GM12873 (cell line): ENCODE data around the gene DISP3.

Source experiments
- TF ChIP-seq, protein P1 (sequence below): IDR thresholded peaks from 2 replicates; pipeline ENCODE4 v1.5.1; 2012; ENCODE audit warnings: low read depth, mild to moderate bottlenecking, moderate library complexity, low read length, control low read depth; ENCODE audit not compliant: insufficient read depth; ENCODE audit errors: missing control alignments

The DISP3 gene

DNA sequence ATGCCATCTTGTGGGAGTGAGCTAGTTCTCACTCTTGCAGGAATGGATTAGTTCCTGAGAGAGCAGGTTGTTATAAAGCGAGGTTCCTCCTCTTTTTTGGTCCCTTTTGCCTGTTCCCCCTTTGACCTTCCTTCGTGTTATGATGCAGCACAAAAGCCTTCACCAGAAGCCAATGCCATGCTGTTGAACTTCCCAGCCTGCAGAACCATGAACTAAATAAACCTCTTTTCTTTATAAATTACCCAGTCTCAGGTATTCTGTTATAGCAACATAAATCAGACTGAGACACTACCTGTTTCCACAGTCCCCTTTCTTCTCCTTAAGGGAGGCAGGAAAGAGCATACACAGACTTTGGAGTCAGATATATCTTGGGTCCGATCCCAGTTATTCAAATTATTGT lies 25.6 kb downstream of the DISP3 start:
- TF ChIP-seq, protein P1, sequence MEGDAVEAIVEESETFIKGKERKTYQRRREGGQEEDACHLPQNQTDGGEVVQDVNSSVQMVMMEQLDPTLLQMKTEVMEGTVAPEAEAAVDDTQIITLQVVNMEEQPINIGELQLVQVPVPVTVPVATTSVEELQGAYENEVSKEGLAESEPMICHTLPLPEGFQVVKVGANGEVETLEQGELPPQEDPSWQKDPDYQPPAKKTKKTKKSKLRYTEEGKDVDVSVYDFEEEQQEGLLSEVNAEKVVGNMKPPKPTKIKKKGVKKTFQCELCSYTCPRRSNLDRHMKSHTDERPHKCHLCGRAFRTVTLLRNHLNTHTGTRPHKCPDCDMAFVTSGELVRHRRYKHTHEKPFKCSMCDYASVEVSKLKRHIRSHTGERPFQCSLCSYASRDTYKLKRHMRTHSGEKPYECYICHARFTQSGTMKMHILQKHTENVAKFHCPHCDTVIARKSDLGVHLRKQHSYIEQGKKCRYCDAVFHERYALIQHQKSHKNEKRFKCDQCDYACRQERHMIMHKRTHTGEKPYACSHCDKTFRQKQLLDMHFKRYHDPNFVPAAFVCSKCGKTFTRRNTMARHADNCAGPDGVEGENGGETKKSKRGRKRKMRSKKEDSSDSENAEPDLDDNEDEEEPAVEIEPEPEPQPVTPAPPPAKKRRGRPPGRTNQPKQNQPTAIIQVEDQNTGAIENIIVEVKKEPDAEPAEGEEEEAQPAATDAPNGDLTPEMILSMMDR = no peak

DNA sequence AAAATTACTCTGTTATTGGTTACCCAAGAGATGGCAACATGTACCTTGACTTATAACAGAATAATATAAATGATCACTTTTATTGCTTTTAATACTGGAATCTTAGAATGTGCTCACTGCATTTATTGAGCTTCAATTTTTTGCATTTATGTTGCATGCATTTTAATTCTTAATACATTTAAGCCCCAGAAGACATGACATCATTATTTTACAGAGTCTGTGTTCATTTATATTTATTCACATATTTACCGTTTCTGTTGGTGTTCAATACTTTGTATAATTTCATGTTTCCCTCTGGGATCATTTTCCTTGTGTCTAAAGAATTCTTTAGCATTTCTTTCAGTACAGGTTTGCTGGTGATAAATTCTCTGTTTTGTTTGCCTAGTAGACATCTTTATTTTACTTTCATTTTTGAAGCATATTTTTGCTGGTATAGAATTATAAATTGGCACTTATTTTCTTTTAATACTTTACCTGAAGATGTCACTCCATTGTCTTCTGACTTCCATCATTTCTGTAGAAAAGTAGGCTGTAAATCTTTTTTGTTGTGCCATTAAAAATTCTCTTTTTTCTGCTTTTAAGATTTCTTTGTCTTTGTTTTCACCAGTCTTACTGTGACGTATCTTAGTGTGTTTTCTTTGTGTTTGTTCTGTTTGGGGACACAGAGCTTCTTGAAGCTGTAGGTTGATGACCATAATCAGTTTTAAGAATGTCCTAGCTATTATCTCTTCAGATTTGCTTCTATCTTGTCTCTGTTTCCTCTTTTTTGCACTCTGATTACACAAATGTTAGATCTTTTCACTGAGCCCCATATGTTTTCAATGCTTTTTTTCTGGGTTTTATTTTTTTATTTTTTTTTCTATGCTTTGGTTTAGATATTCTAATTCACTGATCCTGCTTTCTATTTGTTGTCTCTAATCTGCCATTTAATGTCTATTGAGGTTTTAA lies 26.9 kb downstream of the DISP3 start:
- TF ChIP-seq, protein P1 = no peak

DNA sequence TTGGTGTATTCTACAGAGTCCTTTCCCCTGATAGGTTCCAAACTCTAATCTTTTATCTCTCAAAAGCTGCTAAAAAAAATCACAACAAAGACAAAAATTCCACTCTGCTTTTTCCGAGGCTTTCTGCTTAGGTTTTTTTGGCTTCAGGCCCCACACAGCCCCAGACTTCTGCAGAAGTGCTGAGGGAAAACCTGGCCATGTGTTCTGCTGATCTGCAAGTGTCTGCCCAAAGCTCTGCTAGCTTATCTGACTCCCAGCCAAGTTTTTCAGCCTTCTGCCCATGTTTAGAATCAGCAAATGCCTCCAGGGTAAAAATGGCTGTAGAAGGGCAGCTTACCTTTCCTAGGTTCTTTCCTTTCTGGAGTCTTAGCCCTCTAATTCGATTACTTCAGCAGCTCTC lies 28.4 kb downstream of the DISP3 start:
- TF ChIP-seq, protein P1 = no peak

DNA sequence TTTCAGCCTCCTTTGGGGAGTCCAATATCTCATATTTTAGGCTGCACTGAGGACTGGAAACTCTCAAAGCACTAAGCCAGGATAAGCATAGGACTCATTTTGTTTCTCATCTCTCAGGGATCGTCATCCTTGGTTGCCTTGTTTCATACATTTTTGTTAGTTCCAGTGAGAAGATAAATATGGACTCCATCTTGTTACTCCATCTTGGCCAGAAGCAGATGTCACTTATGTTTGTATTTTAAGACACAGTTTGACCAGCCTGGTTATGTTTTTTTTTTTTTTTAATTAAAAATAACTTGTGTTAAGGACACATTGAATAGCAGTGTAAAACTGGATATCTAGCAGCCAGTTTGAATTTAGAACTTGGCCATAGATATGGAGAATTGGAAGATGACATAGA lies 34.7 kb downstream of the DISP3 start:
- TF ChIP-seq, protein P1 = no peak

DNA sequence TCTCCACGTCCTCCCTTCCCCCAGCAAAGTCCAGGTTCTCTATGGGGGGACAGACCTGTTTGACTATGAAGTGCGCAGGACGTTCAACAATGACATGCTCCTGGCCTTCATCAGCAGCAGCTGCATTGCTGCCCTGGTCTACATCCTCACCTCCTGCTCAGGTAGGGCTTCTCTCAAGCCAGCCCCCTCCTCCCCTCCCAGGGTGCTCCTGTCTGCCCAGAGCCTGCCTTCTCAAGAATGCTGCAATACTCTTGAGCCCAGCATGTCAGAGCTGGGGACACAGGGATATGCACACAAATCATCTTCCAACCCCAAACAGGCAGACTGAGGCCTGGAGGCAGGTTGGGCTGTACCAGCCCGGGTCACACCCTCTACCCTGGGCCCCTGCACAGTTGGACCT lies 35.4 kb downstream of the DISP3 start:
- TF ChIP-seq, protein P1 = no peak

DNA sequence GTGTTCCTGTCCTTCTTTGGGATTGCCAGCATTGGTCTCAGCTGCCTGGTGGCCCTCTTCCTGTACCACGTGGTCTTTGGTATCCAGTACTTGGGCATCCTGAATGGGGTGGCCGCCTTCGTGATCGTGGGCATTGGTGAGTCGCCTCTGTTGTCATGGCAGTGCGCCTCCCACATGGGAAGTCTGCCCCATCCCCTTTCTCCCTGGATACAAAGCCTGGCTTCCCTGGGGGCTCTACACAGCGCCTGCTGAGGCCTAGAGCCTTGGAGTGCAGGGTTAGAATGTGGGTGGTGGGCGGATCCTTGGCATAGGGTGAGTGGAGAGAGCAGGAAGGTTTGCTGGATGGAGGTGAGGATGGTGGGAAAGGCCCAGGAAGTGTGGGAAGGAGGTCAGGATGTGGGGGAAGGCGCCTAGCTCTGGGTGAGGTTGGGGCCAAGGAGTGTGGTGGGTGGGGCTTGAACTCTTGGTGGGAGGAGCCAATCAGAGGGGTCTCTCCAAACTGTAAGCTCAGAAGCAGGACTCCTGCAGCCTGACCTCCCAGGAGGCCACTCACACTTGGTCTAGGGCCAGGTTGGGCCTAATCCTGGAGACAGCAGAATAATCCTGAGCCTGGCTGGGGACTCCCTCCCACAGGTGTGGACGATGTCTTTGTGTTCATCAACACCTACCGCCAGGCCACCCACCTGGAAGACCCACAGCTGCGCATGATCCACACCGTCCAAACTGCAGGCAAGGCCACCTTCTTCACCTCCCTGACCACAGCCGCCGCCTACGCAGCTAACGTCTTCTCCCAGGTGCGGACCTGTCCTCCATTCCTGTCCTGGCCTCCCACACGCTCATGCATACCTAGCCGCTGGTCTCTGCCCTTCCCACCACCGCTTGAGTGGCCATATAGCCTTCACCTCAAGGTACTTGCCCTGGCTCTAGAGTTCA lies 36.7 kb downstream of the DISP3 start:
- TF ChIP-seq, protein P1 = no peak
